ENCODE measurements around the gene PI4KA. TPM values are rescaled to one million over a fixed set of nuclear protein-coding genes. Genes with fewer than 3 reads are reported as not detected.
A peak's percentile ranks its signal among the peaks of the same experiment; 100 is the strongest.

PI4KA gene
- total RNA-seq, 6 donors from 2014 or later, result 68.6 to 251 (median 89.5) TPM

- Histone ChIP-seq H3K9me3 (no peaks in the 10 kb centered on the region), H3K36me3 (peaks cover 15 to 76% (median 54%) of the 10 kb centered on the region in 4 donors), H3K27ac (no peak overlapping the region), H3K4me3 (no peak overlapping the region), H3K27me3 (no peaks in the 10 kb centered on the region), H3K4me1 (no peaks in the 10 kb centered on the region)
- ATAC-seq (ENCODE audit: low FRiP score in 2 of 2), result no peak
- TF ChIP-seq POLR2A (IDR thresholded peaks at IDR 0.05), result no peak
- no peak for TF ChIP-seq EP300 (IDR thresholded peaks at IDR 0.05)
- no peak for TF ChIP-seq POLR2AphosphoS5 (IDR thresholded peaks at IDR 0.05)
- TF ChIP-seq CTCF (IDR thresholded peaks at IDR 0.05), result no peak
- no peak for DNase-seq
- 68 to 88% methylated on average over 7 of the region's 7 CpGs for WGBS, 2 donors
Observed at GRCh38 chr22:20762233-20762796, 96.3 kb downstream of the PI4KA start.

- 92 to 95% methylated on average over 2 of the region's 2 CpGs for WGBS, 2 donors
- no peak for TF ChIP-seq POLR2A (IDR thresholded peaks at IDR 0.05)
- TF ChIP-seq EP300 (IDR thresholded peaks at IDR 0.05), result no peak
- no peak for TF ChIP-seq CTCF (IDR thresholded peaks at IDR 0.05)
- TF ChIP-seq POLR2AphosphoS5 (IDR thresholded peaks at IDR 0.05), result no peak
- ATAC-seq (ENCODE audit: low FRiP score in 2 of 2) (no peak), DNase-seq (no peak)
- no peak overlapping the region for H3K4me3 ChIP-seq
- peaks cover 15 to 81% (median 56%) of the 10 kb centered on the region in 4 donors for H3K36me3 ChIP-seq
- H3K27me3 ChIP-seq, result no peaks in the 10 kb centered on the region
- H3K4me1 ChIP-seq, result no peaks in the 10 kb centered on the region
- no peaks in the 10 kb centered on the region for H3K9me3 ChIP-seq
- H3K27ac ChIP-seq, result no peak overlapping the region
Observed at GRCh38 chr22:20761536-20761935, 97.1 kb downstream of the PI4KA start.

- peaks cover 15 to 73% (median 48%) of the 10 kb centered on the region in 4 donors for H3K36me3 ChIP-seq
- TF ChIP-seq CTCF (IDR thresholded peaks at IDR 0.05), result no peak
- no peak for TF ChIP-seq POLR2A (IDR thresholded peaks at IDR 0.05)
- TF ChIP-seq EP300 (IDR thresholded peaks at IDR 0.05), result no peak
- TF ChIP-seq POLR2AphosphoS5 (IDR thresholded peaks at IDR 0.05), result no peak
- H3K4me3 ChIP-seq, result no peak overlapping the region
- H3K27ac ChIP-seq, result no peak overlapping the region
- DNase-seq (no peak), ATAC-seq (ENCODE audit: low FRiP score in 2 of 2) (no peak)
- WGBS, 2 donors, result 97 to 100% methylated on average over 2 of the region's 2 CpGs
- no peaks in the 10 kb centered on the region for H3K9me3 ChIP-seq
- no peaks in the 10 kb centered on the region for H3K27me3 ChIP-seq
- H3K4me1 ChIP-seq, result no peaks in the 10 kb centered on the region
Observed at GRCh38 chr22:20760084-20760483, 98.5 kb downstream of the PI4KA start.

GRCh38 chr22:20758688-20759087 lies 99.9 kb downstream of the PI4KA start:
- DNase-seq (no peak), ATAC-seq (ENCODE audit: low FRiP score in 2 of 2) (peak in 1 of 2 donors; percentile 37)
- Histone ChIP-seq H3K36me3 (peaks cover 3 to 64% (median 34%) of the 10 kb centered on the region in 4 donors), H3K9me3 (no peaks in the 10 kb centered on the region), H3K27me3 (no peaks in the 10 kb centered on the region), H3K27ac (no peak overlapping the region), H3K4me3 (no peak overlapping the region), H3K4me1 (no peaks in the 10 kb centered on the region)
- WGBS, 2 donors, result 73 to 83% methylated on average over 1 to 2 of the region's 2 CpGs
- TF ChIP-seq EP300 (IDR thresholded peaks at IDR 0.05), result no peak
- no peak for TF ChIP-seq POLR2A (IDR thresholded peaks at IDR 0.05)
- no peak for TF ChIP-seq CTCF (IDR thresholded peaks at IDR 0.05)
- no peak for TF ChIP-seq POLR2AphosphoS5 (IDR thresholded peaks at IDR 0.05)

- Histone ChIP-seq H3K27me3 (no peaks in the 10 kb centered on the region), H3K4me3 (no peak overlapping the region), H3K27ac (no peak overlapping the region), H3K9me3 (no peaks in the 10 kb centered on the region), H3K36me3 (peaks cover 13 to 58% (median 30%) of the 10 kb centered on the region in 4 donors), H3K4me1 (peaks cover 0 to 2% (median 0%) of the 10 kb centered on the region in 4 donors)
- no peak for TF ChIP-seq EP300 (IDR thresholded peaks at IDR 0.05)
- no peak for TF ChIP-seq POLR2A (IDR thresholded peaks at IDR 0.05)
- TF ChIP-seq POLR2AphosphoS5 (IDR thresholded peaks at IDR 0.05), result no peak
- TF ChIP-seq CTCF (IDR thresholded peaks at IDR 0.05), result no peak
- DNase-seq, result no peak
- ATAC-seq (ENCODE audit: low FRiP score in 2 of 2), result no peak
- 76 to 84% methylated on average over 3 of the region's 3 CpGs for WGBS, 2 donors
Observed at GRCh38 chr22:20756846-20757245, 101.8 kb downstream of the PI4KA start.

All from upper lobe of left lung (tissue), 6 donors.